B cell (primary cell): Measurements from ENCODE around the gene MED8.

Experiments
- CTCF ChIP-seq: fragments of 200-600 bp; IDR thresholded peaks from one replicate; pipeline ENCODE4 v1.8.0; 2022; ENCODE audit warnings: antibody characterized with exemption, mild to moderate bottlenecking
- EZH2 ChIP-seq: IDR thresholded peaks from 2 replicates; pipeline ENCODE4 v1.6.1; 2012; ENCODE audit warnings: borderline replicate concordance, low read depth, mild to moderate bottlenecking, moderate library complexity, low read length; ENCODE audit not compliant: insufficient read depth, poor library complexity, severe bottlenecking

GRCh38 chr1:43352881-43353280 lies 36.7 kb downstream of the MED8 start:
- TF ChIP-seq CTCF, result no peak
- no peak for TF ChIP-seq EZH2
